Endothelial cell of umbilical vein (primary cell): ENCODE data around the gene KCNJ8.

ENCODE experiments used
- CTCF ChIP-seq, 2 donors: IDR thresholded peaks; 1 replicate in 1 of 2; 2 replicates in 1 of 2; pipeline ENCODE4 v1.5.1; 2011; ENCODE audit warnings: low read length in 2 of 2, mild to moderate bottlenecking in 2 of 2, moderate library complexity in 2 of 2, control low read depth in 1 of 2, inconsistent platforms in 1 of 2, low read depth in 1 of 2; ENCODE audit not compliant: insufficient read depth in 1 of 2; ENCODE audit errors: extremely low read depth in 1 of 2
- EZH2 ChIP-seq: IDR thresholded peaks from 2 replicates; pipeline ENCODE4 v1.6.1; 2012; ENCODE audit warnings: borderline replicate concordance, low read depth, mild to moderate bottlenecking, moderate library complexity, low read length, inconsistent platforms; ENCODE audit not compliant: severe bottlenecking
- POLR2A ChIP-seq: IDR thresholded peaks from 2 replicates; pipeline ENCODE4 v1.6.1; 2012; ENCODE audit warnings: low read depth, mild to moderate bottlenecking, control low read depth, low read length
- POLR2AphosphoS5 ChIP-seq: IDR thresholded peaks from 2 replicates; pipeline ENCODE4 v1.6.1; 2012; ENCODE audit warnings: low read depth, mild to moderate bottlenecking, control low read depth, low read length, moderate library complexity; ENCODE audit not compliant: insufficient read depth

GRCh38 chr12:21814814-21815213 is 40.3 kb upstream of the KCNJ8 start:
- TF ChIP-seq CTCF (IDR thresholded peaks at IDR 0.05; ENCODE audit: extremely low read depth in 1 of 2, insufficient read depth in 1 of 2, low read depth in 1 of 2, low read length in 2 of 2) (no peak), POLR2AphosphoS5 (no peak), POLR2A (no peak), EZH2 (no peak)
